NCI-H526 treated with DMSO at 0.1 percent for 48 hours (cell line): ENCODE results near the gene OR6N2.

Experiments used
- DNase-seq: peaks from one replicate; lab custom pipeline; 2025; lab: John Stamatoyannopoulos, UW

OR6N2 gene

DNA sequence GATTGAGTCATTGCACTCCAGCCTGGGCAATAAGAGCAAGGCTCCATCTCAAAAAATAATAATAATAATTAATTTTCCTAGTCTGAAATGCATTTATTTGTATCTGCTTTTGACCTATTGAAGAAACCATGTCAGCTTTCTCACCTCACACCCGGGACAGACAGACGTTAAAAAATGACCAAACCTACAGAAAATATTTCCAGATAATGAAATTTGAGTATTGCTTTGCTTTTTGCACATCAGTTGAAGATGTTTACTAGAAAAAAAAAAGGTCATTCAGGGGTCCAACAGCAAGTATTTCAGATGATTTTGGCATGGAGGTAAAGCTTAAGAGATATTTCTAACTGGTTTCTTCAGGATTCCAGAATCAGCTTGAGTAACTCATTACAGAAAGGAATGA is 26.6 kb downstream of the OR6N2 start, which contains the start of gene OR6K6:
OR6K6 (plus strand) TSS at position 301 of the 400 bp plus-strand sequence. CDS start 168 bp downstream, outside the sequence.
- DNase-seq = no peak

- no peak for DNase-seq
Observed at GRCh38 chr1:158752155-158752712, 28.8 kb downstream of the OR6N2 start.

DNA sequence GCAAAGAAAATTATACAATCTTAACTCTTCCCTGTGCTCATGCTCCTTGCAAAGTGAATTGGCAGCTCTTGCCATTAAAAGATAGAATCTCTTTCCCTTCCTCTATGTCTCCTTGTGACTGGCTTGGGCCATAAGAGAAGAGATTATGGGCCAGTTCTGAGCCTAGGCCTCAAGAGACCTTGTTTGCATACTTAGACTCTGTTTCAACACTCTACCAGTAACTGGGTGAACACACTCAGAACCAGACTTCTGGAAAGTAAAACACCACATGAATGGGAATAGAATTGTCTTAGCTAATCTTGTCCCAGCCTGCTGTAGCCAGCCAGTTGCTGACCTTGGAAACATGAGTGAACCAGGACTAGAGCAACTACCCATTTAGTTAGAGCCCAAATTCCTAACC is 45.2 kb downstream of the OR6N2 start:
- DNase-seq = no peak

DNA sequence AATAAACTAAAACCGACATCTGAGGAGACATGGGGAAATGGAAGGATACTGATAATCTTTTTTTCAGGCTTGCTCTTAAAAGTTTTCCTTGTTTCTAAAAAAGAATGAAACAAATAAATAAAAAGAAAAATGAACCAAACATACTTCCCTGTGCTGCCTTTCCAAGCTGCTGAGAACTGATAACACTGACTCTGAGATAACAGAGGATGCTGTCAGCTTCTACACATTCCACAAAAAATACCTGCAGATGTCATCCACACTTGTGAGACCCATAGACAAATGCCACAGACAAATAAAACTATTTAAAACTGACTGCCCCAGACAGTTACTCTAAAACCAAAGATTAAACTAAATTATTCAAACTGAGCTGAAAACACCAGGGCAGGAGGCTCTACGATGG is 48.5 kb downstream of the OR6N2 start:
- no peak for DNase-seq

DNA sequence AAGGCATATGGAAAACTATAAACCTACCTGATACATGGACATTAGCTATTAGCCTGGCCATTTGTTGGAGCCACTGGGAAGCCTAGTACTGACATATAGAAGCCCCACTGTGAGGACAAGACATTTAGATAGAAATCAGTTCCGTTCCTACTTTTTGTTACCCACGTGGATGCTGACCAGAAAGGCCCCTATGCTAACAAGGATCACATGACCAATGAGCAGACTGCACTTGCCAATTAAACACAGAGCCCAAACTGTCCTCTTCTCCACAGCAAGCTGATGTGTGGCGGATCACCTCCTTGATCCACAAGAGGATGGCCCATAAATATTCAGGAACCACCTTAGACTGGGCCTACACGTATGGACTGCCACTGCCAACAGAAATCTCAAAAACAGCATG is 49.3 kb downstream of the OR6N2 start:
- DNase-seq = no peak

- DNase-seq = no peak
Observed at GRCh38 chr1:158730453-158730852, 50.6 kb downstream of the OR6N2 start.

DNA sequence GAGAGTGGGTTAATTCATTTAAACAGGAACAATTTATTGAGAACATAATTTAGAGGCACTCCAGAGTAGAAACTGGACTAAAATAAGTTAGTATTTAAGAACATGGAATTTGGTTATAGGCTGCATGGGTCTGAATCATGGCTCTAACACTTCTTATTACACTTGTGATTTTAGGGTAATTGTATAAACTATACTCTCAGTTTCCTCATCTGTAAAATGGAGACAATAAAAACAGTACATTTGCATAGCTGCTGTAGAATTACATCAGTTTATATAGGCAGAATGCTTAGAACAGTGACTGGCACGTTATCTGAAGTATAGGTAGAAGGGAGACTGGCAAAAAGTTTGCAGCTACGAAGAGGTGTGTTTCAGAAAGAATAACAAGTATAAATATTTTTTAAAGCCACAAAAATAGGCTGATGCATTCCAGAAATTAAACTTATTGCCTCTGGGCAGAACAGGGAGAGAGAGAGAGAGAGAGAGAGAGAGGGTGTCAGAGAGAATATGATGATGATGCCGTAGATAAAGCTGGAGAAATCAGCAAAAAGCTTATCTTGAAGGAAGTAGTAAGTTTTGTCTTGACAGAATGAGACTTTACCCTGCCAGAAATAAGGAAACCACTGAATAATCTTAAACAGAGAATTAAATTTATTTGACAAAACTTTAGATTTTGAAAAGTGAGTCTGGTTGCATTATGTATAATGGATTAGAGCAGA is 52.3 kb downstream of the OR6N2 start:
- DNase-seq = no peak

DNA sequence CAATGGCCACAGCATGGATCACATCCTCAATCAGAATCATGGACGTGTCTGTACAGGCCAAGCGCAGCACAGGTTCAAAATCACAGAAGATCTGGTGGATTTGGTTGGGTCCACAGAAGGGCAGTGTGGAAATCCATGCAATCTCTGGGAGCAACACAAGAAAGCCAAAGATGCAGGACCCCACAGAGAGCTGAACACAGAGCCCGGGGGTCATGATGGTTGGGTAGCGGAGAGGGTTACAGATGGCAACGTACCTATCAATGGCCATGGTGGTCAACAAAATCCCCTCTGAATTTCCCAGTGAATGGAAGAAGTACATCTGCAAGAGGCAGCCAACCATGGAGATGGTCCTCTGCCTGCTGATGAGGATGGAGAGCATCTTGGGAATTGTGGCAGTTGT is 56.6 kb downstream of the OR6N2 start:
- no peak for DNase-seq
